Body of pancreas (tissue), 4 donors: ENCODE results near the gene KRTAP10-5.

ENCODE experiments used
- POLR2A ChIP-seq, 3 donors: fragments of 450-650 bp; IDR thresholded peaks; one replicate each; pipeline ENCODE4 v1.6.1; 2016; ENCODE audit warnings: antibody characterized with exemption in 3 of 3, mild to moderate bottlenecking in 2 of 3
- TF ChIP-seq, protein P1 (sequence below), 7 experiments: fragments of 450-650 bp in 4 of 7; fragments of 200-600 bp in 3 of 7; sonication (generic) in 3 of 7; IDR thresholded peaks; one replicate each; pipeline ENCODE4 v1.5.1; 2016 to 2019; ENCODE audit warnings: antibody characterized with exemption in 7 of 7

DNA sequence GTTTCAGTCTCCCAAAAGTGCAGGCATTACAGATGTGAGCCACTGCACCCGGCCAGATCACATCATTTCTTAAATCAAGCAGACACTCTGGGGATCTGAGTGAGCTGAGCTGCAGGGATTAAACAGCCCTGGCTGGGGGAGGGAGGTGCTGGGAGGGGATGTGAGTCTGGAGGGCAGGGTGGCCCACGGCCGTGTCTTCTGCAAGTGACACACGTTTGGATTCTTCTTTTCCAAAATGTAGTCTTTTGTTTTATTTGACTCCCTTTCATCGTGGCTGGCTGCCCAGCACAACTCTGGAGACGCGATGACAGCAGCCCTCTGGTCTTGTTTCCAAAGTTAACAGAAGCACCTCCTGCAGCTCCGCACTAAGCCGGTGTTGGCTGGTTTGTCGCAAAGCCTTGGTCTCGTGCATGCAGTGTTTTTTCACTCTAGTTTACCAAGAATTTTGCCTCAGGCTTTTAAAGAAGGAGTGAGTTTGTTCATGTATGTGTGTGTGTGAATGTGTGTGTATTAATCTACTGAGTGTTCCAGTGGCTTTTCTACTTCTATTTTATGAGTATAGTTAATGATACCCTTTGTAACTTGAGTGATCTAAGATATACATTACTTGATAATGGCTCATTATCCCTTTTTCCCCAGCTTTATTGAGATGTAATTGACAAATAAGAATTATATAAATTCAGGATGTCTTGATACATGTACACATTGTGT is 2.8 kb upstream of the KRTAP10-5 start:
- TF ChIP-seq, protein P1, sequence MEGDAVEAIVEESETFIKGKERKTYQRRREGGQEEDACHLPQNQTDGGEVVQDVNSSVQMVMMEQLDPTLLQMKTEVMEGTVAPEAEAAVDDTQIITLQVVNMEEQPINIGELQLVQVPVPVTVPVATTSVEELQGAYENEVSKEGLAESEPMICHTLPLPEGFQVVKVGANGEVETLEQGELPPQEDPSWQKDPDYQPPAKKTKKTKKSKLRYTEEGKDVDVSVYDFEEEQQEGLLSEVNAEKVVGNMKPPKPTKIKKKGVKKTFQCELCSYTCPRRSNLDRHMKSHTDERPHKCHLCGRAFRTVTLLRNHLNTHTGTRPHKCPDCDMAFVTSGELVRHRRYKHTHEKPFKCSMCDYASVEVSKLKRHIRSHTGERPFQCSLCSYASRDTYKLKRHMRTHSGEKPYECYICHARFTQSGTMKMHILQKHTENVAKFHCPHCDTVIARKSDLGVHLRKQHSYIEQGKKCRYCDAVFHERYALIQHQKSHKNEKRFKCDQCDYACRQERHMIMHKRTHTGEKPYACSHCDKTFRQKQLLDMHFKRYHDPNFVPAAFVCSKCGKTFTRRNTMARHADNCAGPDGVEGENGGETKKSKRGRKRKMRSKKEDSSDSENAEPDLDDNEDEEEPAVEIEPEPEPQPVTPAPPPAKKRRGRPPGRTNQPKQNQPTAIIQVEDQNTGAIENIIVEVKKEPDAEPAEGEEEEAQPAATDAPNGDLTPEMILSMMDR (IDR thresholded peaks at IDR 0.05), result no peak
- no peak for TF ChIP-seq POLR2A (IDR thresholded peaks at IDR 0.05)
